NCI-H2227 (cell line): ENCODE results near the gene QSOX1.
A peak's percentile ranks its signal among the peaks of the same experiment; 100 is the strongest.

ENCODE experiments used
- DNase-seq: peaks from one replicate; lab custom pipeline; 2025; ENCODE audit not compliant: unreplicated experiment; lab: John Stamatoyannopoulos, UW

The QSOX1 gene

GRCh38 chr1:180168786-180169639 is 14.3 kb downstream of the QSOX1 start:
- DNase-seq: peak; percentile 10

GRCh38 chr1:180169640-180170195 is 15.0 kb downstream of the QSOX1 start:
- DNase-seq: no peak

DNA sequence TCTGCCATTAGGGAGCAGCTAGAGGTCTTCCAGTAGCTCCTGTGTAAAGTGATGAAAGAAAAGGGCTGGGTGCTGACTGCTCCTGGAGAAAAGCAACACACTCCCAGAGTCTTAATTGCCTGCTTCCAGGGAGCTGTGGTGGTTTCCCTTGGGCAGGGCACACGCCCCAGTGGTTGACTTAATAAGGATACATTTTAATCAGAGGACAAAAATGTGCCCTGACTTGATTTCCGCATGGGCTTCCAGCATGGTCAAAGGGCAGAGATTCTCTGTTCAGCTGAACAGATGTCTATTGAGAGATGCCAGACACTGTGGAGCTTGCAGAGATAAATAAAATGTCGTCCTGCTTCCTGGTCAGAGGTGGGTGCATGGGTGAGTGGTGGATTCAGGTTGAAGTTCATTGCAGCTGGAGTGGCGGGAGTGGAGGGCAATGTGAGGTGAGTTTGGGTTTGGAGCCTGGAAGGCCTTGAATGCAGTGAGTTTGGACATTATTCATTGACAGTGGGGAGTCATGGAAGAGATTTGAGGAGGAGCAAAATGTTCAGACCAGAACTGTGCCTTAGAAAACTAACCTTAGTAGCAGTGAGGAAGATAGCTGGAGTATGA is 16.0 kb downstream of the QSOX1 start:
- DNase-seq: no peak

- DNase-seq: no peak
Measured at GRCh38 chr1:180171691-180172090, 17.0 kb downstream of the QSOX1 start.

- DNase-seq: no peak
Measured at GRCh38 chr1:180173451-180173850, 18.8 kb downstream of the QSOX1 start.

DNA sequence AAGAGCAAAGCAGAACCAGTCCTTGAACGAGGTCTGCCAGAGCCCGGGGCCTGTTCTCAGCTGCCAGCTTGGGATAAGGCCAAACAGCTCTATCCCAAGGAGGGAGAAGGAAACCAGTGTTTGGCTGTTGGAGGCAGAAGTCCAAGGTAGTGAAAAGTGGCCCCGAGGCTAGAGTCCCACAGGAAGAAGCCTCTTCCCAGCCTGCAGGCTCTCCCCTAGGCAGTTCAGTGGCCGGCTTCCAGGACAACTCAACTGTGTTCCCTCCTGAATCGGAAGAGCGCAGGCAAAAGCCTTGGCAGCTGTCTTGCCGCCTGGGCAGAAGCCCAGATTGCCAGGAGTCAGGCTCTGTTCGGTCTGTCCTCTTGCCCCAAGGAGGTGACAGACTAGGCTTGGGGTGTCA is 19.3 kb downstream of the QSOX1 start:
- DNase-seq: no peak

- DNase-seq: no peak
Measured at GRCh38 chr1:180175291-180175690, 20.6 kb downstream of the QSOX1 start.

DNA sequence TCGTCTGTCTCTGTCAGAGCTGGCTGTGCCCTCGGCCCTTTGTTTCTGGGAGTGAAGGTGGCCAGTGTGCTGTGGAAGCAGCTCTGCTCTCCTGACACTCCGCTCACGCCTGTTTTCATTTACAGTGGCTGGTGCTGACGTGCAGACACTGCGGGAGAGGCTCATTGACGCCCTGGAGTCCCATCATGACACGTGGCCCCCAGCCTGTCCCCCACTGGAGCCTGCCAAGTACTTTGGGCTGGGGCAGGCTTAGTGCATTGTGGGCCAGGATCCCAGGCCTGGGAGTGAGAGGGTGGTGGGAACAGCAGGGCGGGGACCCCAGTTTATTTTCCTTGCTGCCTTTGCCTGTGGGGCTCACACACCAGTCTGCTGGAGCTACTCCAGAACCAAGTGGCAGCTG is 21.1 kb downstream of the QSOX1 start:
- DNase-seq: no peak

- no peak for DNase-seq
Measured at GRCh38 chr1:180176965-180177364, 22.3 kb downstream of the QSOX1 start.

- DNase-seq: no peak
Measured at GRCh38 chr1:180177931-180178330, 23.3 kb downstream of the QSOX1 start.

- DNase-seq: peak; percentile 68
Measured at GRCh38 chr1:180178511-180179161, 24.0 kb downstream of the QSOX1 start.

- DNase-seq: no peak
Measured at GRCh38 chr1:180179162-180179957, 24.7 kb downstream of the QSOX1 start.

- peak; percentile 46 for DNase-seq
Measured at GRCh38 chr1:180181048-180181447, 26.4 kb downstream of the QSOX1 start.

- no peak for DNase-seq
Measured at GRCh38 chr1:180181996-180182642, 27.4 kb downstream of the QSOX1 start.

- DNase-seq: no peak
Measured at GRCh38 chr1:180182643-180183311, 28.1 kb downstream of the QSOX1 start.

GRCh38 chr1:180183426-180183825 is 28.8 kb downstream of the QSOX1 start:
- DNase-seq: no peak

GRCh38 chr1:180184041-180184440 is 29.4 kb downstream of the QSOX1 start:
- no peak for DNase-seq

DNA sequence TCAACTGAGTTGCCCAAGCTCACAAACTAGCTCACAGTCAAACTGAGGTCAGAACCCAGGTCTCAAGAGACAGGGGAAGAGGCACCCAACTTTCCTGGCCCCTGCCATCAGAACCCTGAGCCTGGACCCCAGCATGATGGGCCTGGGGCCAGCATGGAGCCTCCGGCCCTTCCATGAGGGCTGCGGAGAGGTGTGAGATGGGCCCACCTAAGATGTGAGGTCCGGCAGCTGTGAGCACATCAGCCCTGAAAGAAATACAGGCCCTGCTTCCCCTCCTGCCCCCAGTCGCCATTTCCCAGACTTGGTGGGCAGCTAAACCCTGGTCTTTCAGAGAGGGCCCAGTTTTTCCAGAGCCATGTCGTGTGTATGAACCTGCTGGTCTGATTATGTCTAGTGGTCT is 30.6 kb downstream of the QSOX1 start:
- DNase-seq: no peak

DNA sequence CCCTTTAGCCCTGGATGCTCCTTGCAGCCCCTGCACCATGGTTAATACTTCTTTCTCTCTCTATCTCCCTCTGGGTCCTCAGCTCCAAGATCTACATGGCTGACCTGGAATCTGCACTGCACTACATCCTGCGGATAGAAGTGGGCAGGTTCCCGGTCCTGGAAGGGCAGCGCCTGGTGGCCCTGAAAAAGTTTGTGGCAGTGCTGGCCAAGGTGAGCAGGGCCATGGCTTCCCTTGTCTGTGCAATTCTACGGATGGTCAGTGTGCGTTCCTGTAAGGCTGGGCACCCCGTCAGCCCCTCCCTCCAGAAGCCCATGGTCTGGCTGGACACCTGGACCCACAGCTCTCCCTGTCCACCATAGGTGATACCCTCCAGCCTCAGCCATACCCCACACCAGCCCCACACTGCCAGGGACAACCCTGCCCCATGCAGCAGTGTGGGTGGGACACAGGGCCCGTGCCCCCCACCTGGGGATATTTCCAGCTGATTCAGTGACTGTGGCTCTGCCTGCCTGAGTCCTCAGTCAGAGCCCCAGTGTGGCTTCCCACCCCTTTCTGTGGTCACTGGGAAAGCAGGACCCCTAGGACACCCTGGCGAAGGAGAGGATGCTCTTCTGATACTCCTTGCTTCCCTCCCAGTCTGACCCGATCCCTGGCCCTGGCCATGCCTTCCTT is 31.4 kb downstream of the QSOX1 start:
- no peak for DNase-seq
